ENCODE data around the gene SLAMF7.

- no peak for TF ChIP-seq EP300 (IDR thresholded peaks at IDR 0.05)
- TF ChIP-seq POLR2A (IDR thresholded peaks at IDR 0.05), result no peak
These were observed 15.7 kb upstream of the SLAMF7 start for GRCh38 chr1:160723332-160723731.
